NOMO-1 (cell line): ENCODE data around the gene OR2B2.

ENCODE experiments used
- DNase-seq, 2 experiments: peaks; one replicate each; lab custom pipeline; 2025; ENCODE audit not compliant: unreplicated experiment in 2 of 2; lab: John Stamatoyannopoulos, UW

OR2B2 gene

DNA sequence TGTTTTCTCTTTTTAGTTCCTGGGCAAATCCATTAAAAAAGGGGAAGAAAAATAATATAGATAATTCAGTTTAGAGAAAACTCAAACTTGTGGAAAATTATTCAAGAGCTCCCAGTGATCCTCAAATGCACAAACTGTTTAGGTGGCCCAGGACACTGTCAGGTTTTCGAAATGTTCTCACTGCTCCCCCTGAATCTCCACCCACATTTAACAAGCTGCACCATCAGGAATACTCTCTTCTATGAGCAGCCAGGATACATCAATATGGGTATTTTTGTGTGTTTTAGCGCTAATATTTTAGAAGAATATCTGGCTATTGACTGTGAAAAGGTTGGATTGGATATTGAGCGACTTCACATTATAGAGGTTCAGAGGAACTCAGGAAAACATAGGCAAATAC, 43.9 kb downstream of the OR2B2 start:
- DNase-seq, result no peak

DNA sequence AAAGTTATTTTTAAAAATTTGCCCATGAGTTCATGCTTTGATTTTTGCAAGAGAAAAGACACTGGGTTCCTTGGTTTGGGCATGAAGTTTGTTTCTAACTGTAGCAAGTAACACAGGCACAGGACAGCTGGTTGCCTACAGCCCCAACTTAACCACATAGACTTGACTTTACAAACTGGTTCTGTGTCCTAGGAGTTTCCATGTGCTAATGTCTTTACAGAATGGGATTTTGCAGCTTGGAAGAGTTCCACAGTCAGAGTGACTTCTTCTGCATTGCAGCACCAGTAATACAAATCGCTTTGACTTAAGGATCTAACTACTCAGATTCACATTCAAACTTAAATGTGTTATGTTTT, 44.3 kb downstream of the OR2B2 start:
- DNase-seq, result peak in 1 of 2 experiments; percentile 26

DNA sequence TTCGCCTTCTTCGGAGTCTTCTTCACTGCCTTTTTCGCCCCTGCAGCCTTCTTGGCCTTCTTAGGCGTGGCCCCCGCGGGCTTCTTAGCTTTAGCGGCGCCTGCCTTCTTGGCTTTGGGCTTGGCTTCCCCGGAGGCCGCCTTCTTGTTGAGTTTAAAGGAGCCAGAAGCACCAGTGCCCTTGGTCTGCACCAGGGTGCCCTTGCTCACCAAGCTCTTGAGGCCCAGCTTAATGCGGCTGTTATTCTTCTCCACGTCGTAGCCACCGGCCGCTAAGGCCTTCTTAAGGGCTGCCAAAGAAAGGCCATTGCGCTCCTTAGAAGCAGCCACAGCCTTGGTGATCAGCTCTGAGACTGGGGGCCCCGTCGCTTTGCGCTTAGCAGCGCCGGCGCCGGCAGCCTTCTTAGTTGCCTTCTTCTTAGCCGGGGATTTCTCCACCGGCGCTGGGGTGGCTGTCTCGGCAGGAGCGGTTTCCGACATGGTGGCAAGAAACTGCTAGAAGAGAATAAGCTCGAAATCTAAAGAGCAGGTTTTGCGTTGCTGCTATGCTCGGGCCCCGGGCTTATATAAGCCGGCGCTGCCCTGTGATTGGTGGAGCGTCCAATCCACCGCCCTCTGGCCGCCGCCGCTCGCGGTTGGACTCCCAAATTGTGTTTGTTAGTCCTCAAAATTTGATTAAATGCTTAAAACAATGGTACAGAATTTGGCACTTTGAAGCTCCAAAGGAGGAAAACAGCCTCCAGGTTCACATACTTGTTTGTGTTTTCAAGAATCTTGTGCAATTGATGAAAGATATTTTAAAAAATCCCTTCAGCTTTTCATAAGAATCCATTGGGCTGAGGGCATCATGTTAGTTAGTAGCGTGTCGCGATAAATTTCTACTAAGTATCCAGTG, 44.9 kb downstream of the OR2B2 start:
- DNase-seq, result peak; percentile 74 to 81

DNA sequence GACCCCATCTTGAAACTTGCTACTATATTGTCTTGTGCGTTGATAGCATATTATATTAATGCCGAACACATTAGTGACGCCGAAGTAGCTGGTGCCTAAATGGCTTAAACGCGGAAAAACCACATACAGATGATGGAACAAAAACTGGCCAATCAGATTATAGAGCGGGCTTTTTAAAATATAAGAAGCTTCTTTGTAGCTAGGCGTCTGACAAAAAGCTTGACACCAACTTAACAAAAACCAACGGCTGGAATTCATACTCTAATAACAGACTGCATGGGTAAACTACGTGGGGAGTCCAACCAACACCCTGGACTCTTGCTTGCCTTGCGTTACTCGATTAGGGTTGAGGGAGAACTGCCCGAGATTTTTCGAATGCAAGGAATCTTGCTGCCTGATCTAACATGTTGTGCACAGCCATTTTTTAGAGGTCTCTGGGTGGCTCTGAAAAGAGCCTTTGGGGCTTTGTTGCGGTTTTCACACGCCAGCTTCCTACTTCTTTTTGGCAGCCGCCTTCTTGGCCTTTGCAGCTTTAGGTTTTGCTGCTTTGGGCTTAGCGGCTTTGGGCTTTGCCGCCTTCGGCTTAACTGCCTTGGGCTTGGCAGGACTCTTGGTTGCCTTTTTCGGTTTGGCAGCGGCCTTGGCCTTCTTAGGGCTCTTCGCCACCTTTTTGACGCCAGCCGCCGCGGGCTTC, 45.7 kb downstream of the OR2B2 start:
- DNase-seq, result peak; percentile 81 to 85

DNA sequence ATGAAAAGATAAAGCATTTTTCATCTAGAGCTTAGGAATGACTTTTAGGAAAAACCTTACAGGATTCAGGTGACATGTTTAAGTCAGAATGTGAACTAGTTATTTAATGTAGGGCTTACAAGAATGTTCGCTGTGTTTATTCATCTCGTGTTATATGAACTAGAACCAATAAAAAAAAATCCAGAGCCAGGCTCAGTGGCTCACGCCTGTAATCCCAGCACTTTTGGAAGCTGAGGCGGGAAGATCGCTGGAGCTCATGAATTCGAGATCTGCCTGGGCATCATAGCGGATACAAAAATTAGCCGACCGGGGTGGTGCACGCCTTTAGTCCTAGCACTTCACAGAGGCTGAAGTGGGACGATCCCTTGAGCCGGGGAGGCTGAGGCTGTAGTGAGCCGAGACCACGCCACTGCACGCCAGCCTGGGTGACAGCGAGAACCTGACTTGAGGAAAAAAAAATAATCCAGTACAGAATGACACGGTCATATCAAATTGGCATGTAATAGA, 46.3 kb downstream of the OR2B2 start:
- peak in 1 of 2 experiments; percentile 57 for DNase-seq

DNA sequence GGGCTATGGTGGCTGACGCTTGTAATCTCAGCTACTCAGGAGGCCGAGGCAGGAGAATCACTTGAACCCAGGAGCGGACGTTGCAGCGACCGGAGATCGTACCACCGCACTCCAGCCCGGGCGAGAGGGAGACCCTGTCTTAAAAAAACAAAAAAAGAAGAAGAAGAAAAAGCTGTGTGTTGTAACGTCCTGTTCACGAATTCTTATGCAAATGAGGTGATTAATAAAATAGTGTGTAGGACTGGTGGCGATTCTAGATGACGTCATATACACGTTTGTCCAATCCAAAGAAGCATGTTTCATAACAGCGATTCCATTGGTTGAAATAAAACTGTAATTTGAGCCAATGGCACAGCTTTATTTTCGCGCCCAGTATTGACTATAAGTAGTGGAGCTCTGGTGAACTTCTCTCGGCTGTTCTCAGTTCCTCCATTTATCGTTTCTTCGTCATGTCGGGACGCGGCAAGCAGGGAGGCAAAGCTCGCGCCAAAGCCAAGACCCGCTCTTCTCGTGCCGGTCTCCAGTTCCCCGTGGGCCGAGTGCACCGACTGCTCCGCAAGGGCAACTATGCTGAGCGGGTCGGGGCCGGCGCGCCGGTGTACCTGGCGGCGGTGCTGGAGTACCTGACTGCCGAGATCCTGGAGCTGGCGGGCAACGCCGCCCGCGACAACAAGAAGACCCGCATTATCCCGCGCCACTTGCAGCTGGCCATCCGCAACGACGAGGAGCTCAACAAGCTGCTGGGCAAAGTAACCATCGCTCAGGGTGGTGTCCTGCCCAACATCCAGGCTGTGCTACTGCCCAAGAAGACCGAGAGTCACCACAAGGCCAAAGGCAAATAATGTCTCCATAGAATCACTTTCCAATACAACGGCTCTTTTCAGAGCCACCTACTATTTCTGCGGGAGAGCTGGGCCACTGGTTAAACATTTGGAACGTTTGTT, 47.0 kb downstream of the OR2B2 start:
- peak; percentile 90 to 98 for DNase-seq

DNA sequence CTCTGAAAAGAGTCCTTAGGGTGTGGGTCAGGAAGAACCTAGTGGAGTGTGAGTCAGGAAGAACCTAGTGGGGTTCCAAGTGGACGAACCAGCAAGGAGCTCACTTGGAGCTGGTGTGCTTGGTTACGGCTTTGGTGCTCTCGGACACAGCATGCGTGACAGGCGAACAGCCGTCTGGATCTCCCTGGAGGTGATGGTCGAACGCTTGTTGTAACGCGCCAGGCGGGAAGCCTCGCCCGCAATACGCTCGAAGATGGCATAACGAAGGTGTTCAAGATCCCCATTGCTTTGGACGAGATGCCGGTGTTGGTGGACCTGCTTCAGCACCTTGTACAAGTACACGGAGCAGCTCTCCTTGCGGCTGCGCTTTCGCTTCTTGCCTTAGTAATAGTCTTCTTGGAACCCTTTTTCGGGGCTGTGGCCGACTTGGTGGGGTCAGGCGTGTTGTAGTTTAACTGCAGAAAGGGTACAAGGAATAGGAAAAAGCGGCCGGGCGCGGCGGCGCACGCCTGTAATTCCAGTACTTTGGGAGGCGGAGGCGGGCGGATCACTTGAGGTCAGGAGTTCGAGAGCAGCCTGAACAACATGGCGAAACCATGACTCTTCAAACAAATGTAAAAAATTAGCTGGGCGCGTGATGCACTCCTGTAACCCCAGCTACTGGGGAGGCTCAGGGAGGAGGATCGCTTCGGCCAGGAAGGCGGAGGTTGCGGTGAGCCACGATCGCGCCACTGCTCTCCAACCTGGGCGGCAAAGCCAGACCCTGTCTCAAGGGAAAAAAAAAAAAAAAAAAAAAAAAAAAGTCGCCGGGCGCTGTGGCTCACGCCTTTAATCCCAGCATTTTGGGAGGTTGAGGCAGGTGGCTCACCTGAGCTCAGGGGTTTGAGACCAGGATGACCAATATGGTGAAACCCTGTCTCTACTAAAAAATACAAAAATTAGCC, 48.0 kb downstream of the OR2B2 start:
- peak in 1 of 2 experiments; percentile 45 for DNase-seq

DNA sequence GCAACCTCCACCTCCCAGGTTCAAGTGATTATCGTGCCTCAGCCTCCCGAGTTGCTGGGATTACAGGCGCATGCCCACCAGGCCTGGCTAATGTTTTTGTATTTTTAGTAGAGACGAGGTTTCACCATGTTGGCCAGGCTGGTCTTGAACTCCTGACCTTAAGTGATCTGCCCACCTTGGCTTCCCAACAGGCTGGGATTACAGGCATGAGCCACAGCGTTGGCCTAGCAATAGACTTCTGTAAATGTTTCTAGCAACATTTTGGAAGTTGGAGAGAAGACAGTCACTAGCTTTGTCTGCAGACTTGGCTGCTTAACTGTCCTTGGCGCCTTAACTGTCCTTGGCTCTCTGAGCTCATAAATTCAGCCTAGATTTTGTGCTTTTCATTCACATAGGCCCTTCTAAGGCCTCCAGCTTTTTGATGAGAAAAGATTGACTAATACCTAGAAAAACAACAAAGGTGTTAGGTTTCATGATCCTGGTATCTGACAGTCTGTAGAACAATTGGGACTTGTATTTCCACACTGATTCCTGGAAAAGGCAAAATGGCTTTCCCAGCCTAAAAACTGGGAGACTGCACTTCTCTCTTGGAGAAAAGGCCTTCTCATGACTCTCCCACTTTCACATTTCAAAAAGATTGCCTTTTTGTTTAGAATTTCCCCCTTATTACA, 49.7 kb downstream of the OR2B2 start:
- no peak for DNase-seq

DNA sequence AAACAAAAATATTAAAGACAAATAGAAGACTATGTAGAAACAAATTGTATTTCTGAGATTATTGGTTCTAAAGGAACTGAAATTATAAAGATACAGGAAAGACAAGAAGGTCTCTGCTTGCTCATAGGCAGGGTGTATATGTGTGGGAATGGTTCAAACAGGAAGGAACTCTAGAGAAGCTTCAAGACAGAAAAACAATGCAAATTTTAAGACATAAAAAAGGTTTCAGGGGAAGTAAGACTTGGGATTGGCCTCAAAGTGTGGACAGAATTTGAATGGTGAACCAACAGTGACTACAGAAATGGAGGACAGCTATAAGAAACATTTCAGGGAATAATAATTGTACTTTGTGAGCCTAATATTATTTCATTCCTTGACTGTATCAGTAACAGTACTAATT, 50.3 kb downstream of the OR2B2 start:
- DNase-seq, result no peak

DNA sequence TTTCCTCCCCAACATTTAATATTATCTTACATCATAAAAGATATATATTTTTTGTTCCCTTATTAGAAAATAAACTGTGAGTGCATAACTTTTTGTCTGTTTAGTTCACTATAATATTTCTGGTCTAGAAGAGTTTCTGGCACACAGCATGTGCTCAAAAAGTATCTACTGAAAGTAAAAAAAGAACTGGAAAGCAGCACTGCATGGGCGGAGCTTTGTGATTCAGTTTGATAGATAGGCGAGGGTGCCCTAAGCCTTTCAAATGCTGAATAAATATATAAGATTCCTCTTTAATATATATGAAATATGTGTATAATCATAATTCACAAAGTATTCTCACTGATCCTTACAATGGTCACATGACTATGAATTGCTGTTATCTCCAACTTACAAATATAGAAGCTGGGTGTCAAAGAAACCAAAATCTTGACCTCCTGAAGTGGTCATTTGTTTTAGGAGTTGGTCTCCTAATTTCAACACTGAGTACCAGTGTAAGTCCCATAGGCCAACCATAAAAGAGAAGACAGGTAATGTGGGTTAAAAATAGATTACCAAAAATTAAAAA, 50.8 kb downstream of the OR2B2 start:
- no peak for DNase-seq
